ENCODE results near the gene TACO1. TPM values are rescaled to one million over a fixed set of nuclear protein-coding genes. Genes with fewer than 3 reads are reported as not detected.

Gene TACO1
- total and polyA plus RNA-seq, 2 of the 8 experiments (the other 6 are each of a cell fraction or from before 2014, with no cell fraction given): 19.1 to 23.6 TPM

DNA sequence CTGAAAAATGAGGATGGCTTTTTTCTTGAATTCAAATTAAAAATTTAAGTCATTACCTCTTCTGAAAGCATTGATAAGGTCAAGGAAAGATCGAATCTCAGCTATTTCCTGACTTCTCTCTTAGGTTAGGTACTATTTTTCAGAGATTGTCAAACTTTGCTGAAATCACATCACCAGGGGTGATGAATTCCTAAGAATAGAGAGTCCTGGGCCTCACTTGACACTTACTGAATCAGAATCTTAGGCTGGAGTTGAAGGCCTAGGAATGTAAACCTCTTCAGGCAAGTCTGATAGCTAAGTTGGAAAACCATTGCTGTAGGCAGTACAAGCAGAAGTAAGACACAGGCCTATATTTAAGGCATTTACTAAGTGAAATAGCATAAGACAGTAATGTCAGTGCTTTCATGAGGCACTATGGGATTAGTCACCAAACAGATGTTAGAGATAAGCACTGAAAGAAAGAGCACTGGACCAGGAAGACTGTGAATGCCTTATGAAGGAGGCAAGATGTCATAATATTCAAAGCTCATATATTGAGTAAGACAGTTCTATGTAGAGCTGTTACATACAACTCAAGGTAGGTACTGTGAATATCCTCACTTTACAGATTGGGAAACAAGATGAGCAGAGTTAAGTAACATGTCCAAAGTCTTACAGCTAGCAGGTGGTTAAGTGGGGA lies 28.9 kb upstream of the TACO1 start (continued):
- TF ChIP-seq EZH2 (IDR thresholded peaks at IDR 0.05; ENCODE audit: low read depth, low read length, severe bottlenecking): no peak
- no peak for TF ChIP-seq ASH2L (IDR thresholded peaks at IDR 0.05; ENCODE audit: low read length)
- no peak for TF ChIP-seq CHD1 (IDR thresholded peaks at IDR 0.05; ENCODE audit: low read depth, low read length)
- TF ChIP-seq, protein P1, sequence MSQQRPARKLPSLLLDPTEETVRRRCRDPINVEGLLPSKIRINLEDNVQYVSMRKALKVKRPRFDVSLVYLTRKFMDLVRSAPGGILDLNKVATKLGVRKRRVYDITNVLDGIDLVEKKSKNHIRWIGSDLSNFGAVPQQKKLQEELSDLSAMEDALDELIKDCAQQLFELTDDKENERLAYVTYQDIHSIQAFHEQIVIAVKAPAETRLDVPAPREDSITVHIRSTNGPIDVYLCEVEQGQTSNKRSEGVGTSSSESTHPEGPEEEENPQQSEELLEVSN (IDR thresholded peaks at IDR 0.05): no peak
- no peak for TF ChIP-seq FOSL1 (IDR thresholded peaks at IDR 0.05; ENCODE audit: insufficient read depth, low read depth, low read length)
- TF ChIP-seq RBBP5 (IDR thresholded peaks at IDR 0.05; ENCODE audit: borderline replicate concordance, low read depth, low read length): no peak
- no peak for TF ChIP-seq SAP30 (IDR thresholded peaks at IDR 0.05; ENCODE audit: insufficient read depth, insufficient replicate concordance, low read length)
- TF ChIP-seq, protein P2, sequence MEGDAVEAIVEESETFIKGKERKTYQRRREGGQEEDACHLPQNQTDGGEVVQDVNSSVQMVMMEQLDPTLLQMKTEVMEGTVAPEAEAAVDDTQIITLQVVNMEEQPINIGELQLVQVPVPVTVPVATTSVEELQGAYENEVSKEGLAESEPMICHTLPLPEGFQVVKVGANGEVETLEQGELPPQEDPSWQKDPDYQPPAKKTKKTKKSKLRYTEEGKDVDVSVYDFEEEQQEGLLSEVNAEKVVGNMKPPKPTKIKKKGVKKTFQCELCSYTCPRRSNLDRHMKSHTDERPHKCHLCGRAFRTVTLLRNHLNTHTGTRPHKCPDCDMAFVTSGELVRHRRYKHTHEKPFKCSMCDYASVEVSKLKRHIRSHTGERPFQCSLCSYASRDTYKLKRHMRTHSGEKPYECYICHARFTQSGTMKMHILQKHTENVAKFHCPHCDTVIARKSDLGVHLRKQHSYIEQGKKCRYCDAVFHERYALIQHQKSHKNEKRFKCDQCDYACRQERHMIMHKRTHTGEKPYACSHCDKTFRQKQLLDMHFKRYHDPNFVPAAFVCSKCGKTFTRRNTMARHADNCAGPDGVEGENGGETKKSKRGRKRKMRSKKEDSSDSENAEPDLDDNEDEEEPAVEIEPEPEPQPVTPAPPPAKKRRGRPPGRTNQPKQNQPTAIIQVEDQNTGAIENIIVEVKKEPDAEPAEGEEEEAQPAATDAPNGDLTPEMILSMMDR (IDR thresholded peaks at IDR 0.05; ENCODE audit: control extremely low read depth in 1 of 3, insufficient read depth in 1 of 3, low read depth in 1 of 3, low read length in 3 of 3): no peak
- TF ChIP-seq HDAC2 (IDR thresholded peaks at IDR 0.05; ENCODE audit: borderline replicate concordance in 1 of 2, low read depth in 2 of 2, low read length in 2 of 2): no peak
- TF ChIP-seq MAX (IDR thresholded peaks at IDR 0.05): no peak
